LoVo (cell line): ENCODE measurements around the gene ACTR2.

Experiments
- DNase-seq: peaks from one replicate; pipeline ENCODE4 v3.0.0-alpha.2; 2016; ENCODE audit warnings: low spot score

The ACTR2 gene

DNA sequence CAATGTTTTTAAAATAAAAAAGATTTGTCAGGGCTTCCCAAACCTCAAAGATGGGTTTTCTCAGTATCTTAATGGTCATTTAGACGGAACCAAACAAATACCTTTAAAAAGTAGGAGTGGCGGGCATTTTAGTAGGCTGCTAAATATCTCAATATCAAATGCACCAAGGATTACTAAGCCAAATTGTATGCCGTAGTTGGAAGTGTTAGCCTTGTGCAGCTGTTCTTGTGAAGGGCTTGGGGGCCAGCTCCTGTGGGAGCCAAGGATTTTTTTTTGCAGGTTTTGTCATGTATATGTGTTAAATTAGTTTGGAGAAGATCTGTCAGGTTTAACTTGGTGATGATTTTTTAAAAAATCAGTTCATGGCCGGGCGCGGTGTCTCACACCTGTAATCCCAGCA lies 52.1 kb downstream of the ACTR2 start:
- DNase-seq, result no peak

GRCh38 chr2:65281627-65282351 lies 54.2 kb downstream of the ACTR2 start:
- DNase-seq, result no peak

DNA sequence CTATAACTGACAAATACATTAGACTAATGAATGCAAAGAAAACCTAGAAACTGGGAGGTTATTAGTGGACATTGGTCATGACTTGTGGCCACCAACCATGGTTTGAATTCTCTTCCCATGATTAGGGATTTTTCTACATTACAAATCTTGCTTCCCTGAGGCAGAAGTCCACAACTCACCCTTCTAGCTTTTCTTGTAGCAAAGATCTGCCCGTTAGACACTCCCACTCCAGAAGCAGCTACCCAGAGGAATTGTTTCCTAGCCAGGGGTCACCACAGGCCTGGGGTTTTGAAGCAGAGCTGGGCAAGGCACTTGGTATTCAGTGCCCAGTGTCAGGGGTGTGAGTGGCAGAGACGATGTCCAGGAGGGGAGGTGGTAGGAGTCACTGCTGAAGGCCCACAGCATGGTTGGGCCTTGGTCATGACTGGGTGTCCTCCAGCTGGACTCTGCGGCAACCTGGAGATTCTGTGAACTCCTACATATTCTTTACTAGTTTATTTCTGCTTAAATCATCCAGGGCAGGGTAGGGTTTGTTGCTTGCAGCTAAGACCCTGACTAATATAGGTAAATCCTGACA lies 54.9 kb downstream of the ACTR2 start:
- no peak for DNase-seq

DNA sequence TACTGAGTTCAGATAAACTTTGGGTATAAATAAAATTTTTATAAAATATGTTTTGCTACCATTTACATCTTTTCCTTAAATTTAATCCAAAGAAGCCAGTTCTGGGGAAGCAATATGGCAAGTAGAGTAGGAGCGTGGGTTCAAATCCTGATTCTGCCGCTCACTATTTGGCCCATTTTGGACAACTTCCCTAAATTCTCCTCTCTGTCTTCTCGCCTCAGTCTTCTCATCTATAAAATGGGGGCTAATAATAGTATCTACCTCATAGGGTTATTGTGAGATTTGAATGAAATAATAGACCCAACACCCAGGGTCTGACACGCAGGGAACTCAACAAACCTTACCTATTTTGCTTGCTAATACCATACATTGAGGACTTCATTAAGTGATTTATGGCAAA lies 59.7 kb downstream of the ACTR2 start:
- DNase-seq, result no peak

DNA sequence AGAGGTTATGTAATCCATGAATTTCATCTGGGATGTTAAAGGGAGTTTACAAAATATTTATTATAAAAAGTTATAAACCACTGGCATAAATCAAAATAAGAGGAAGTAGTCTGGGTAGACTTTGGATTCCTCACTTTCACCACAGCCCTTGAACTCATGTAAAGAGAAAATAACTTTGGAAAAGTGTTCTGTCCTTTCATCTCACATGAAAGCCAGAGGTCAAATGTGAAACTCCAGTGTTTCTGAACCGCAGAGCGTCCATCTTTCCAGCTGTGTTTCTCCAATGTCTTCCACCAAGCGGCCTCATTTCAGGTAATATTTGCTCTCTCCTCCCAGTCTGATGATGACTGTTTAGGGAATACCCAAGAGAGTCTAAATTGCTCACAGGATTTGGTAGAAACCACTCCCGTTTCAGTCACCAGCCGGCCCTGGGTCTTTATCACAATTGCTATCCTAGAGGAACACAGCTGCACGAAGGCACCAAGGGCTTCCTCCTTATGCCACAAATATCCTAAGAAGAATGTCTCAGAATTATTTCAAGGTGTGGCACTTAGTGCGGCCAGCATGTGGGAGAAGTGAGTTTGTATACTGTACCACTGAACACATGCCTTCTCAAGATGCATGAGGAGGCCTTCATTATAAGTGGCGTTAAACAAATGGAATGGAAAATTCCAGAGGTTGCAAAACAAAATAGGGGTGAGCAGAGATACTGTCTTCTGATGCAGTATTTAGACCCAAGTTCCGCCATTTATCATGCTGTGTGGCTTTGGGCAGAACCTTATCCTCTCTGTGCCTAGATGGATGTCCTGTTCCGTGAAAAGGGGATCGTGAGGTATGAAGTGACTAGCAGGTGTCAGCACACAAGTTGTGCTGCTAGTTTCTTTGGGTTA lies 63.8 kb downstream of the ACTR2 start:
- DNase-seq, result no peak

DNA sequence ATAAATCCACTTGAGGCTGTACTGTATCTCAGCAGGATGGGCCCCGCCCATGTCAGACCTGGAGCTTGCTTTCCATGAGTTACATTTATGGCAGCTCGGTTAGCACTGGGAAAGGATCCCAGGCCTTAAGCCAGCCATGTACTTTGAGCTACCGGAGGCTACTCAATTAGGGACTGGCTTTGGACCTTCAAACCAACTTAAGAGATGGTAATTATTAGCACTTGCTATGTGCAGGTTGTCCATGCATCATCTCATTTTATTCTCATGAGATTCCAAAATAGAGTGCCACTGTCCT lies 64.4 kb downstream of the ACTR2 start:
- no peak for DNase-seq

- DNase-seq, result no peak
Observed at GRCh38 chr2:65292461-65293011, 64.9 kb downstream of the ACTR2 start.

DNA sequence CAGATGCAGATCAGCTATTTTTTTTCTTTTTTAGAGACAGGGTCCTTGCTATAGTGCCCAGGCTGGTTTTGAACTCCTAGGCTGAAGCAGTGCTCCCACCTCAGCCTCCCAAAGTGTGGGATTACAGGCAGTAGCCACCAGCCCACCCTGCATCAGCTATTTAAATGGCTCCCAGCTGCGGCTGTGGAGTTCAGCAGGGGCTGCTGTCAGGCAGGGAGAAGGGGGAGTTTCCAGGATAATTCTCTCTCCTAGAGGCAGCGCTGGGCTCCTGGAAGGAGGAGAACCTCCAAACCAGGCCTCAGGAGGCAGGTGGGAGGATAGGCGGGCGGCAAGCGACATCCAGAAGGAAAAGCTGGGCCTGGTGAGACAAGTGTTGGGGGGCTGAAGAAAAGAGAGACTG lies 65.7 kb downstream of the ACTR2 start:
- DNase-seq, result no peak

GRCh38 chr2:65294136-65294535 lies 66.5 kb downstream of the ACTR2 start:
- no peak for DNase-seq

DNA sequence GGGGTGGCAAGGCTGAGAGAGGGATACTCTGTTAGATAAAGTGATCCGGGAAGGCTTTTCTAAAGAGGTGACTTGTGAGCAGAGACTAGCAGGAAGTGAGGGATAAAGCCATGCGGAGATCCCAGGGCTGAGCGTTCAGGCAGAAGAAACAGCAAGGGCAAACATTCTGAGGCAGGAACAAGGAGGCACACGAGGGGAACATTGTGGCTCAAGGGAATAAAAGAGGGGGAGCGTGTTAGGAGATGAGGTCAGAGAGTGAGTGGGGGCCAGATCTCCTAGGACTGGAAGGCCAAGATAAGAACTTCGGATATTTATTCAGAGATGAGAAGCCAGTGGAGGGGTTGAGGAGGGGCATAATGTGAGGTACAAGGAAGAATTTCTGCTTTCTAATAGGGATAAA lies 67.1 kb downstream of the ACTR2 start:
- DNase-seq, result no peak

DNA sequence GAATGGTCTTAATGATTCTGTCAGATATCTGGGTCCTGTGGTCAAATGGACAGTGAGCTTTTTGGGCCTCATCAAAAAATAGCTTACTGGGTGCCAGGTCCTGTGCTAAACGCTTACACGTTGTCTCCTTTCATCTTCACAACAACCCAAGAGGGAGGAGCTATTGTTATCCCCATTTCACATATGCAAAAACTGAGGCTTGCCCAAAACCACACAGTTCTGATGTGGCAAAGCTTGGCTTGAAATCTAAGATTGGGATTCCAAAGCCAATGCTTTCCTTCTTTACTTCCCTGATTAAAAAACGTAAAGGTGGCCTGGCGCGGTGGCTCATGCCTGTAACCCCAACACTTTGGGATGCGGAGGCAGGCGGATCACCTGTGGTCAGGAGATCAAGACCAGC lies 69.3 kb downstream of the ACTR2 start:
- DNase-seq, result no peak

GRCh38 chr2:65297544-65297943 lies 69.9 kb downstream of the ACTR2 start:
- no peak for DNase-seq

GRCh38 chr2:65298089-65298488 lies 70.5 kb downstream of the ACTR2 start:
- DNase-seq, result no peak

GRCh38 chr2:65299246-65299645 lies 71.6 kb downstream of the ACTR2 start:
- DNase-seq, result no peak

DNA sequence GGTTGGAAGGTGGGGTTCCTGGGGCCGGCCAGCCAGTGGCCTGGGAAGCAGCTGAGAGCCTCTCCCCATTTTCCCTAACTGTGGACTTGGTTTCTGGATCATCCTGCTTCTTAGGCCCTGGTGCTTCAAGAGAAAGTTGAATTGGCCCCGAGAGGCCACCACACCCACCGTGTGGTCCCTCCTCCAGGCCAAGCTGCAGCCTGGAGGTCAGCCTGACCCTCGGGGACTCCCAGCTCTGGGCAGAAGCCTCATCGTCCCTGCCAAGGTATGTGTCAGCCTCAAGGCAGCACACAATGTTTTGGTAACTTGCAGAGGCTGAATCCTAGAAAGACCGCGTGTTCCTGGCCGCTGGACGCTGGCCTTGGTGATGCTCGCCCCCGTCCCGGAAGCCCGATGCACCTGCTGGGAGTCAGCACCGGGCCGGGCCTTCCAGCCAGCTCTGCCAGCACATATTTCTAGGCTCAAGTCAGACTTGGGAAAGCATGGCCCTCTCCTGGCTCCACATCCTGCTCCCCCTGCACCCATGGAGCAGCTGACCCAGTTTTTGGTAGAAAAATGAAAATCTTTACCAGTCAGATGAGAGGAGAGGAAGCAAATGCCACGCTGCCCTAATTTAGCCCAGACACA lies 72.6 kb downstream of the ACTR2 start:
- DNase-seq, result no peak

DNA sequence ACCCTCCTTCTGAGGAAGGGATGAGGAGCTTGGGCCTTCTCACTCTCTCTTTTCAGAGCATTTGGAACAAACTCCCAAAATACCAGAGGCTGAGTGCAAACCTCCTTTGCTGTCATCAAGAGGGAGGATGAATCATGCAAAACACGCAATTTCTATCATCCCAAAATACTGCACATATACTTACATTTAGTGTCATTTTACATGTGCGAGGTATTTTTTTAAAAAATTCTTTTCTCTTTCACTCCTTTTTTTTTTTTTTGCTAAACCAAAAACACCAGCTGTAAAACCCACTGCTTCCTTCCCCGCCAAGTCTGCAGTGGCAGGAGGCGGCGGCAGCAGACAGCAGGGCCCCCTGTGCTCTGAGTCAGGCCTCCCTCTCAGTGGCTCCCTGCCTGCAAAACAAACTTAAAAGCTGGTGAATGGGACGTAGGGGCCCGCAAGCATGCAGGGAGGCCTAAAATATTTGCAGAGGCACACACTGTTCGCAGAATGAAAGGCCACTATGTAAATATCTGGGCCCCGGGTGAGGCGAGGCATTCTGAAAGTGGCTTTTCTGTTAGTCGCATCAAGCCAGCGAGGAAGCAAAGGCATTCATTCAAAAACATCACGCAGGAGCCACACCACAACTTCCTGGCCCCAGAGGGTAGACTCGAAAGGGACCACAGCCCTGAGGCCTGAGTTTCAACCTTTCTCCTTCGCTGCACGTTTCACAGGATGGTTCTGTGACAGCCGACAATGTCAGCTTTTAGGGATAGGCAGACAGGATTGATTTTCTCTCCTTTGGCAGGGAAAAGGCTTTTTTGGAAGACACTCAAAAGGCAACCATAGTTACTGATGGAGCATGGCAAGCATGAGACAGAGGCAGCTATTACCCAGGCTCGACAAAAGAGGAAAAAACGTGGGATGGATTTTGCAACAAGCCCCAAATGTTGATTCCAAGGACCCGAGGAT lies 73.4 kb downstream of the ACTR2 start:
- DNase-seq, result no peak

DNA sequence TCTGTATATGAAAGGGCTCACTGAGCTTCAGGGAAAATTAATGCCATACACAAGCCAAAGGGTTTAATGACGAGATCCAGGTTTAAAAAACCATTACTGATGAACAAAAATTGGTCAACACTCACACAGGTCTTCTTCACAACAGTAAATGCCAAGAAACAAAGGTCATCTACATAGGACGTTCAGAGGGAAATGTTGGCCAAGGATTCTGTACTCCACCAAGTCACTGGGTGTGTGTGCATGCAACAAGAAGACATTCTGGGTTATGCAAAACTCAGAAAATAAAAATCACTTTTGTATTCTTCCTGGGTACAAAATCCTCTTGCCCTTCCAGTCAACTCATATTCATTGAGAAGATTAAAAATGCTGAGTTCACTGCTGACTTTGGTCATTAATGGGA lies 78.3 kb downstream of the ACTR2 start:
- no peak for DNase-seq

DNA sequence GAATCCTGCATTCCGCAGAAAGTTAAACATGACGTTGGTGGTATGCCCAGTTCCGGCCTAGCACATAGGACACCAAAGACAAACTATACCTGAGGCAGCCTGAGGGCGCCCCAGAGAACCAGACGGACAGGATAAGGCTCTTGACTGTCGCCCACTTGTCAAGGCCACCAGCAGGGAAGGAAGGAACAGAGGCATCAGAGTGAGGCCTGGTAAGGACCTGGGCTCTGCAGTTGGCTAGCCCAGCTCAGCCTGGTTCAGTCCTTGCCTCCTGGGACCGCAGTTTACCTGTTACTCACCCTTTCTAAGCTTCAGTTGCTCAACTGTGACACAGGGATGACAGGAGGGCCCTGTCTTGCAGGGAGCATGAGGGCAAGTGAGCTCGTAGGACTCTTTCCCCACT lies 82.1 kb downstream of the ACTR2 start:
- no peak for DNase-seq

DNA sequence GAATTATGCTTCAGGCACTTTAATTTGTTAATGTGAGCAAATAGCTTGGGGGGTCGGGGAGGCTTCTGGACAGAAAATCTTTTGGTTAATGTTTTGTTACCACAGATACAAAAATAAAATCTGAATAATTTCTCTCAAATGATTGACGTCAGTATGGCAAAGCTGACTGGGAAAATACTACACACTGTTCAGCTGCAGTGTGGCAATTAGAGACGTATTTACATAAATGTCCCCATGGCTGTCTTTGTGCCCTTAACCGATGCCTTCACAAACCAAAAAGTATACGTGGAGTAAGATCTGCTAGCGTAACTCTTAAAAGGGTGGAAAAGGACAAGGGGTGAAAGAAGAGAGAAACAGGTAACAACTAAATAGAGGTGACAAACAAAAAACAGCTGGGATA lies 83.4 kb downstream of the ACTR2 start:
- no peak for DNase-seq

GRCh38 chr2:65311596-65311995 lies 84.0 kb downstream of the ACTR2 start:
- DNase-seq, result no peak

DNA sequence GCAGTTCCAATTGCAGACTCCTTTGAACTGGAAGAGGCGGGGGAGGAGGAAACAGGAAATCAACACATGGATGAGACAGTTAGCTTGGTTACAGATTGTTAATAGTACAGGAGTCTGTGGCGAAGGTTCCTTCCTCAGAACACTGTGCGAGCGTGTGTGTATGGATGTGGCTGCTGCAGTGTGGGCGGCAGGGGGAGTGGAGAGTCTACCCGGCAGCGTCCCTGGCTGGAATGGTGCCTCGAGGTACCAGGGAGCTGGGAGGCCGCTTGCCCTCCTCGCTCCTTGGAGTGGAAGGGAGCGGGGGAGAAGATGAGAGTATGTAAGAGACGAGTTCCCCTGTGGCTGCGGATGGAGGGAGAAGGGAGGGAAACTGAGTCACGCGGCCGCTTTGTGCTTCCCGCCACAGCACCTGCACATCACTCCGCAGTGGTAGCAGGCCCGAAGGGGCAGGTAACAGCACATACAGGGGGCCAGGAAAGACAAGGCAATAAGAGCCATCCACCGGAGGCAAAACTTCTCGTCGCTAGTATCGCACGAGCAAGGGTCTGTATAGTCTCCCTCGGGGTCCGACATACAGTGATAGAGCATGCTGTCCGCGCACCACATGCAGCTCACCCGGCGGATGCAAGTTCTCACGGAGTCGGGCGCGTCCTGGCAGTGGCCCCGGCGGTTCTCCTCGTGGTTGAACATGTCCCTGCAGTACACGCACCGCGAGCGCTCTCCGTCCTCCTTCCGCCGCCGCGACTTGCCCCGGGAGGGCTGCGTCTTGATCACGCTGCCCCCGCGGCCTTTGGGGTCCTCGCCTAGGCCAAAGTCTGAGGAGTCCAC lies 85.7 kb downstream of the ACTR2 start:
- no peak for DNase-seq
